ENCODE data around the gene COX19. TPM values are rescaled to one million over a fixed set of nuclear protein-coding genes. Genes with fewer than 3 reads are reported as not detected.

Gene COX19
- polyA plus RNA-seq, 1 donor (not counting 4 experiments of a cell fraction or from before 2014, with no cell fraction given), result 6.2 TPM

DNA sequence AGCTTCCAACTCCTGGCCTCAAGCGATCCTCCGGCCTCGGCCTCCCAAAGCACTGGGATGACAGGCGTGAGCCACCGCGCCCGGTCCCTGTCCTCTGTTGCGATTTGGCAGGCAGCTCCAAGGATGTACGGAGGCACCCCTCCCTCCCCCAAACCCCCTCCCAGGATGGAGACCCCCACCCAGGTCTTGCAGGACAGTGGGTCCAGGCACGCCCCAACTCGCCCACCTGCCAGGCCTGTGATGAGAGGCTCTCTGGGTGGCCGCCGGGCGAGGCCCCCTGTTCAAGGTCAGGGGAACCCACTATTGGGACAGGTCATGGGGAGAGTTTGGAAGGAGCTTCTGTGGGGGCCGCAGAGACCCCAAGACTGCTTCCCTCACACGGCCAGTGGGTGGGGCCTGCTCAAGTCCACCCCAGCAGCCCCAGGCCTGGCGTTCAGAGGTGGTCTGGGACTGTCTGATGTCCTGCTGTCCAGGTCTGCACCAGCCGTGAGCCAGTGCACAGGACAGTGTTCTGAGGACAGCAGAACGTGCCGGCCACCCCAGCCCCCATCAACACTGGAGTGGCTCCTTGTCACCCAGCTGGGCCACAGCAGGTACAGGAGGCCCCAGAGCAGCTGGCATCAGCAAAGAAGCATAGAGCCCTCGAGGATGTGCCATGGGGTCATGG, 23.3 kb downstream of the COX19 start:
- Histone ChIP-seq H3K4me2 (ENCODE audit: control insufficient read depth, extremely low read depth, insufficient read depth, low read depth, low read length) (no peak overlapping the region), H3K4me1 (ENCODE audit: control insufficient read depth, extremely low read depth, insufficient read depth, low read length) (no peaks in the 10 kb centered on the region), H3K9ac (ENCODE audit: control insufficient read depth, extremely low read depth, insufficient read depth, low read length) (no peak overlapping the region), H4K20me1 (ENCODE audit: control insufficient read depth, extremely low read depth, insufficient read depth, low read length) (peaks cover 2% of the 10 kb centered on the region), H3K79me2 (ENCODE audit: control insufficient read depth, insufficient read depth, low read length) (no peaks in the 10 kb centered on the region), H3K27ac (ENCODE audit: control insufficient read depth, insufficient read depth, low read length) (no peak overlapping the region), H3K9me1 (ENCODE audit: control insufficient read depth, extremely low read depth, insufficient read depth, low read length) (no peaks in the 10 kb centered on the region), H3K9me3 (ENCODE audit: control insufficient read depth, low read depth, low read length) (no peaks in the 10 kb centered on the region), H3K4me3 (ENCODE audit: control insufficient read depth in 2 of 3, extremely low read depth in 1 of 3, insufficient read depth in 2 of 3, low read depth in 1 of 3, low read length in 3 of 3) (no peak overlapping the region), H2AFZ (ENCODE audit: control insufficient read depth, low read length) (no peak overlapping the region), H3K36me3 (ENCODE audit: control insufficient read depth in 2 of 2, extremely low read depth in 1 of 2, insufficient read depth in 2 of 2, low read length in 2 of 2) (no peaks in the 10 kb centered on the region), H3K27me3 (ENCODE audit: control insufficient read depth, extremely low read depth, insufficient read depth, low read length) (peaks cover 16% of the 10 kb centered on the region)
- TF ChIP-seq, protein P1, sequence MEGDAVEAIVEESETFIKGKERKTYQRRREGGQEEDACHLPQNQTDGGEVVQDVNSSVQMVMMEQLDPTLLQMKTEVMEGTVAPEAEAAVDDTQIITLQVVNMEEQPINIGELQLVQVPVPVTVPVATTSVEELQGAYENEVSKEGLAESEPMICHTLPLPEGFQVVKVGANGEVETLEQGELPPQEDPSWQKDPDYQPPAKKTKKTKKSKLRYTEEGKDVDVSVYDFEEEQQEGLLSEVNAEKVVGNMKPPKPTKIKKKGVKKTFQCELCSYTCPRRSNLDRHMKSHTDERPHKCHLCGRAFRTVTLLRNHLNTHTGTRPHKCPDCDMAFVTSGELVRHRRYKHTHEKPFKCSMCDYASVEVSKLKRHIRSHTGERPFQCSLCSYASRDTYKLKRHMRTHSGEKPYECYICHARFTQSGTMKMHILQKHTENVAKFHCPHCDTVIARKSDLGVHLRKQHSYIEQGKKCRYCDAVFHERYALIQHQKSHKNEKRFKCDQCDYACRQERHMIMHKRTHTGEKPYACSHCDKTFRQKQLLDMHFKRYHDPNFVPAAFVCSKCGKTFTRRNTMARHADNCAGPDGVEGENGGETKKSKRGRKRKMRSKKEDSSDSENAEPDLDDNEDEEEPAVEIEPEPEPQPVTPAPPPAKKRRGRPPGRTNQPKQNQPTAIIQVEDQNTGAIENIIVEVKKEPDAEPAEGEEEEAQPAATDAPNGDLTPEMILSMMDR (optimal IDR thresholded peaks at IDR 0.05 in 1 of 3, IDR thresholded peaks at IDR 0.05 in 1 of 3, conservative IDR thresholded peaks at IDR 0.05 in 1 of 3; ENCODE audit: extremely low read depth in 1 of 3, insufficient read depth in 2 of 3, low read length in 3 of 3), result no peak
- no peak for TF ChIP-seq EZH2 (IDR thresholded peaks at IDR 0.05; ENCODE audit: low read length)
- FAIRE-seq (no peak), DNase-seq (ENCODE audit: low read depth, low spot score) (no peak)
- dilution Hi-C loops (cut with MboI; ENCODE audit: extremely low pct_ligation_motif_present, low sequenced_read_pairs), result no loop called here

DNA sequence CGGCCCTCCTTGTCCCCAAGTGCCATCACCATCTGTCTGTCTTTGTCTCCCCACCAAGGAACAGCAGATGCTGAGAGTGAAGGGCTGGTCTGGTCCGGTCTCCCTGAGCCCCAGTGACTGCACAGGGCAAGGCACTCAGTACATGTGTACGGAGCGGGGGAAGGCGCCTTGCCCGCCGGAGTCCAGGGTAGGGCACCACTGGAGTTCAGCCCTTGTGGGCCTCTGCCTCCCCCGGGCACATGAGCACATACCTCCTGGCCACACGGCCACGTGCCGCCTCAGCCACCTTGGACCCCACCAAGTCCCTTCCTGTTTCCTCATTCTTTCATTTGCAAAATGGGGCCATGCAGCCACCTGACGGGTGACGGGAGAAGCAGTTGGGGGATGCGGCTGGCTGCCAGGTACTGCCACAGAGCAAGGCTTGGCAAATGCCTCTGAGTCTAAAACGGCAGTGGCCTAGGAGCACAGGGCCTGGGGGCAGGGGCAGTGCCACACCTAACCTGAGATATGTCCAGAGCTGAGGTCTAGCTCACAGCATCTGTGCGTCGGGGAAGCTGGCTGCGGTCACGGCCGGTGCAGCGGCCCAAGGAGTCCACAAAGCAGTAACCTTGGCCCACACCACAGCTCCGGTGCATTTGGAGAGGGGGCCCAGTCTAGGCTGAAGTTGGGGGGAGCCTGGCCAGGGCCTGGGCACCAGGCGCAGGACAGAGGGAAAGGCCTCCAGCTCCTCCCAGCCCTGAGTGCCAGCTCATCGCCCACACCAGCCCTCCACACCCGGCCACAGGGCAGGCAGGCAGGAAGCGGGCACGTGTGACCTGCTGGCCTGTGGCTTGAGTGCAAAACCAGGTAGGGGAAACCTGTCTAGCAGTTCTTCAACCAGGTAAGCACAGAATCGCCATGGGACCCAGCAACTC, 26.1 kb downstream of the COX19 start:
- Histone ChIP-seq H3K9ac (ENCODE audit: control insufficient read depth, extremely low read depth, insufficient read depth, low read length) (no peak overlapping the region), H3K36me3 (ENCODE audit: control insufficient read depth in 2 of 2, extremely low read depth in 1 of 2, insufficient read depth in 2 of 2, low read length in 2 of 2) (no peaks in the 10 kb centered on the region), H3K27ac (ENCODE audit: control insufficient read depth, insufficient read depth, low read length) (no peak overlapping the region), H3K79me2 (ENCODE audit: control insufficient read depth, insufficient read depth, low read length) (no peaks in the 10 kb centered on the region), H3K9me1 (ENCODE audit: control insufficient read depth, extremely low read depth, insufficient read depth, low read length) (no peaks in the 10 kb centered on the region), H3K4me3 (ENCODE audit: control insufficient read depth in 2 of 3, extremely low read depth in 1 of 3, insufficient read depth in 2 of 3, low read depth in 1 of 3, low read length in 3 of 3) (no peak overlapping the region), H3K9me3 (ENCODE audit: control insufficient read depth, low read depth, low read length) (no peaks in the 10 kb centered on the region), H3K4me2 (ENCODE audit: control insufficient read depth, extremely low read depth, insufficient read depth, low read depth, low read length) (no peak overlapping the region), H2AFZ (ENCODE audit: control insufficient read depth, low read length) (no peak overlapping the region), H3K27me3 (ENCODE audit: control insufficient read depth, extremely low read depth, insufficient read depth, low read length) (peaks cover 10% of the 10 kb centered on the region), H3K4me1 (ENCODE audit: control insufficient read depth, extremely low read depth, insufficient read depth, low read length) (peaks cover 16% of the 10 kb centered on the region), H4K20me1 (ENCODE audit: control insufficient read depth, extremely low read depth, insufficient read depth, low read length) (no peaks in the 10 kb centered on the region)
- dilution Hi-C loops (cut with MboI; ENCODE audit: extremely low pct_ligation_motif_present, low sequenced_read_pairs), result no loop called here
- no peak for FAIRE-seq
- no peak for DNase-seq (ENCODE audit: low read depth, low spot score)
- TF ChIP-seq, protein P1 (optimal IDR thresholded peaks at IDR 0.05 in 1 of 3, IDR thresholded peaks at IDR 0.05 in 1 of 3, conservative IDR thresholded peaks at IDR 0.05 in 1 of 3; ENCODE audit: extremely low read depth in 1 of 3, insufficient read depth in 2 of 3, low read length in 3 of 3), result no peak
- TF ChIP-seq EZH2 (IDR thresholded peaks at IDR 0.05; ENCODE audit: low read length), result no peak

Data from keratinocyte (primary cell).